GM21367 (cell line): ENCODE results near the gene GRAMD4.
"Not testable (repeated sequence)": the region's sequence is repeated elsewhere in the genome, so short reads cannot be mapped to it uniquely, and the experiment has no call there.

Experiments used
- ATAC-seq: cut with Tn5 transposase; IDR thresholded peaks from one replicate; pipeline ENCODE4 v1.9.1; 2021; ENCODE audit not compliant: unreplicated experiment

Gene GRAMD4

DNA sequence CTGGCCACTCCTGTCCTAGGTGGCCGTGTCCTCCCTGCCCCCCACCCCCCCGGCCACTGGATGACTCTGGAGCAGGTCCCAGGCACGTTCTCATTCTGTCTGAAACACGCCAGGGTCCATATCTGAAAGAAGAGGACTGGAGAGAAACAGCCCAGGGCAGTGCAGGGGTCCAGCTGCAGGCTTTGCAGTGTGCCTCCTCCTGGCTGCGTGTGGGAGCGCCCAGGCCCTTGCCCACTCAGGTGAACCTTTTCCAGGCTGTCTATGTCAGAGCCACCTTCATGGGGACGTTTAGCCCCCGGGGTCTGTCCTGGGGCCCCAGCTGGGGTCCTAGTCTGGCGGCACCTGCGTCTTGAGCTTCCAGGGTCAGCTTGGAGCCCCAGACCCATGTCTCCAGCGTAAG lies 15.6 kb downstream of the GRAMD4 start:
- no peak for ATAC-seq

DNA sequence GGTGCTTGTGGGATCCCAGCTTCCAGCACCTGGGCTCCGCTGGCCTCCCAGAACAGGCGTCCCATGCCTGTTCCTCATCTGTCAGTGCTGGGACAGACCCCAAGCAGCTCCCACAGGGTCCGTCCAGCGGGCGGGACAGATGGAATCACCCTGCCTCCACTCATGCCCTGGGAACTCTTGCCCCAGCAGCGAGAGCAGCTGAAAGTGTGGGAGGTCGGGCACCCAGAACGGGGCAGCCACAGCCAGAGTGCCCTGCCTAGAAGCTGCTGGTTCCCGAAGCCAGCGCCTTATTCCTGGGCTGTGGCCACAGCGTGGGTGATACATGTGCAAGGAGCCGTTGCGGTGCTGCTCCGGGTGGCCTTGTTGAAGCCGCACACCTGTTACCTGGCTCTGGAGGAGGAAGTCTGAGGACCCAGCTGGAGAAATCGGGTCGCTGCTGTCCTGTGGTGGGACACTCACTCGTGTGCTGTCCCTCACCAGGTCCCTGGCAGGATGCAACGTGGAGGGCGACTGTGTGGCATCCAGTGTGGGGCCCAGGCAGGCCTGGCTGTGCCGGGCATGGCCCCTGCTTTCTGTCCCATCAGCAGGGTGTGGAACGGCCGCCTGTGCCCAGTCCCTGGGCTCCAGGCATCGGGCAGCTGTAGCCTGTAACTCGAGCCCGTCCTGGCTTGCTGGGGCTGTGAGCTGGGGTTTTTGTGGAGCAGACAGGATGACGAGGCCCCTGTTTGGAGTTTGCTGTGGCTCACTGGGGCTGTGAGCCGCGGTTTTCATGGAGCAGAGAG lies 16.2 kb downstream of the GRAMD4 start:
- ATAC-seq: no peak

DNA sequence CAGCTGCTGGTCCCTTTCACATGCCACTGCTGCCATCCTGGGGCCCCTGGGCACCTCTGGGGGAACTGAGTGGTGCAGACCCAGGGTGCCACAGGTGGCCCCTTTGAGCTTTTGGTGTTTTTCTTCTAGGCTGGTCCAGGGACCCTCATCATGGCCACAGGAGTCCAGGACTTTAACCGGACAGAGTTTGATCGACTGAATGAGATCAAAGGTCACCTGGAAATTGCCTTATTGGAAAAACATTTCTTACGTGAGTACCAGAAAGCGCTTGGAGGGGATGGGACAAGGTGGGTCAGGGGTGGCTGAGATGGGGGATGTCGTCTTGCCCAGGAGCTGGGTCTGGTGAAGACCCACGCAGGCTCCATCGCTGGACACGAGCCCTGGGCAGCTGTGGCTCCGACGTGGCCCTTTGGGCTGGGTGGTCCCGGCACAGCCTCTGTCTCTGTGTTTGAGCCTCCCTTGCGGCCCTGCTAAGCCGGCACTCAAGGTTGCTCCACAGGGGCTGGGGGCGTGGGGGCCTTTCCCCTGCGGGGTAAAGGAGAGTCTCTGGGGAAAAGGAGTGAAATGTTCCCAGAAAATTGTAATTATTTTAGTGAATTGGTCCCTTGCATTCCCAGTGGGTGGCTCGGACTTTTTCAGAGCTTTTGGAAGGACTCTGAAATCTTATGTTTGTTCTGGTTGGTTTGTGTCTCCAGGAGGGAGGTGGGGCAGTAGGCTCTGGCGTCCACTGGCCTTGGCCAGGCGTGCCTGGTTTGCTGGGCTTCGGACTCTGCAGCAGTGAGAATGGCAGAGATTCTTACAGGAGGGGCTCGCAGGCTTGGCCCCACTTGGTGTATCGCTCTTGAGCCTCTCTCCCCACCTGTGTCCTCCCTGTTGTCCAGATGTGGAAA lies 17.8 kb downstream of the GRAMD4 start:
- no peak for ATAC-seq

DNA sequence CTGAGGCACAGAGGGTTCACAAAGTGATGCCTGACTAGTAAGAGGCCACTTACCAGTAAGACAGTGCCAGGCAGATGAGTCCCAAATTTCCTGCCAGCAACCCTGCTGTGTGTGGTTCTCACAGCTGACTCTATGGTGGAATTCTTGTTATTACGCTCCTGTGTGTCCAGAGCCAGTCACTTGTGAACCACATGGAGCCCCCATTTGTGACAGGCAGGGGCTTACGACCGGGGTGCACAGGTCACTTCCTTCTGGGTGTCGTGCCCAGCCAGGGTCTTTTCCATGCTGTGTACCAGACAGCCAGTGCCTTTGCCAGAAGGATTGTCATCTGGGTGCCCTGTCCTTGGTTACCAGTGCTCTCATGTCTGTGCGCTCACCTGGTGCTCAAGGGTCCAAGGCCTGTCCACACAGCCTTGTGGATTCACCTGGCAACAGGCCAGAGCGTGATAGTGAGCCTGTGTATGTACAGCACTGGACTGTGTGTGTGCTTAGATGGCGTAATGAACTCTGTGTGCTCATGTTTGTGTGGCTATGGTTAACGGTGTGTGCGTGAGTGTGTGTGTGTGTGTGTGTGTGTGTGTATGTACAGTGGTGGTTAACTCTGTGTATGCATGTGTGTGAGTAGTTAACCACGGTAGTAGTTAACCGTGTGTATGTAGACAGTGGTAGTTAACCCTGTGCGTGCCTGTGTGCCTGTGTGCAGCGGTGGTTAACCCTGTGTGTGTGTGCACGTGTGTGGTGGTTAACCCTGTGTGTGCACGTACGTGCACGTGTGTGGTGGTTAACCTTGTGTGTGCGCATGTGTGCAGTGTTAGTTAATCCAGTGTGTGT lies 18.6 kb downstream of the GRAMD4 start:
- ATAC-seq: no peak

DNA sequence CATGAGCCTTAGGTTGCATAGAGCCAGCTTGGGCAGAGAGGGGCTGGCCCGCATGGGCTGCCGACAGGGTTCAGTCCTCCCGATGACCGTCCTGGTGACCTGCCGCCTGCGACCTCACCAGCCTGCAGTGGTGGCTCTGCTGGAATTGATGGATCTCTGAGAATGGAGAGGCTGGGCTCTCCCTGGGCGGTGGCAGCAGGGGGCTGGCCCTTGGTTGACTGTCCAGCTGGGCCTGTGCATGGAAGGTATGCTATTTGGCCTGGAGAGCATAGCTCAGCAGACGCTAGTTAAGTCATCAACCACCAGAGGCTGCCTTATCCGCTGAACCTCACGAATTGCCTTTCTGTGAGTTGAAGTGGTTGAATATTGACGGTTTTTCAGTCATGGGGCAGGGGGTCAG lies 19.7 kb downstream of the GRAMD4 start:
- no peak for ATAC-seq

DNA sequence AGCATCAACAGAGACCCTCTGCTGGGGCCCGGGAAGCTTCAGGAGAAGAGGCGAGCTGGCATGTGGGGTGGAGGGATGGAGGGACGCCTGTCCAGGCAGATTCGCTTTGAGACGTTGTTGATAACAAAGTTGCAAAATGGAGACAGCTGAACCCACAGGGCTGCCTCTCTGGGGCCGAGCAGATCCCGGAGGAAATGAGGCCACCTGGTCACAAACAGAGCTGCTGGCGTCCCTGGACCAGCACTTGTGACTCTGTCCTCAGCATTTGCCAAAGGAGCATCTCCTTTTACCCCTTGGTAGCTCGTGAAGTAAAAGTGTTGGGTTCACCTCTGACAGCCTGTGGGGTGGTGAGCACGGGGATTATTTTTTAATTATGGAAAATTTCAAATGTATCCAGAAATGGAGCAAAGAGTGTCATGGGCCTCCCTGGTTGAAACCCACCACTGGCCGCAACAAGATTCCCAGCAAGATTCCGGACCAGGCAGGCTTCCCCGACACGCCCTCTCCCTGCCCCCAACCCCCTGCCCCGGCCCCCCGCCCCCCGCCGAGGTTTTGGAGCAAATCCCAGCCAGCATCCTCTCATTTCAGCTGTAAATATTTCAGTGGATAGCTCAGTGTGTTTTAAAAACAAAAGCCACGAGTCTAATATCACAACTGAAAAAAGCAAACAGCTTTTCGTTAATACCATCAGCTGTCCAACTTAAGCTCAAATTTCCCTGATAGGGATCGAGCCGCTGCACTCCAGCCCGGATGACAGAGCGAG lies 20.3 kb downstream of the GRAMD4 start:
- ATAC-seq: no peak

DNA sequence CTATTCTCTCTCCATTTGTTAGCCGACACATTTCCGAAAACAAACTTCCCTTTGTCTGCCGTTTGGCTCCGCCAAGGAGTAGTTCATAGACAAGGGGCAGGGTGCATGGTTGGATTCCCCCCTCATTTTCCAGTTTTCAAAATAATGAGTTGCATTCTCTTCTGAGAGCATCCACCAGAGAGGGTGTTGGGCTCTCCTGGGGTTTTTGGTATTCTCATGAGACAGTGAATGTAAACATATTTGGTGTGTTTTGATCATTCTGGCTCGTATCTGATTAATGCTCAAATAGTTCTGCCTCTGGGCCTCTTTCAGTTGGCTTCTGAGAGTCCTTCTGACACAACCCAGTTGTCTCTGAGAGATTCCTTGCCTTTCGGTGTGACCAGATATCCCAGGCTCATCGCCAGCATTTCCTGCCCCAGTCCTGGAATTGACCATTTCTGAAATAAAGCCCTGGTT lies 21.7 kb downstream of the GRAMD4 start:
- no peak for ATAC-seq

DNA sequence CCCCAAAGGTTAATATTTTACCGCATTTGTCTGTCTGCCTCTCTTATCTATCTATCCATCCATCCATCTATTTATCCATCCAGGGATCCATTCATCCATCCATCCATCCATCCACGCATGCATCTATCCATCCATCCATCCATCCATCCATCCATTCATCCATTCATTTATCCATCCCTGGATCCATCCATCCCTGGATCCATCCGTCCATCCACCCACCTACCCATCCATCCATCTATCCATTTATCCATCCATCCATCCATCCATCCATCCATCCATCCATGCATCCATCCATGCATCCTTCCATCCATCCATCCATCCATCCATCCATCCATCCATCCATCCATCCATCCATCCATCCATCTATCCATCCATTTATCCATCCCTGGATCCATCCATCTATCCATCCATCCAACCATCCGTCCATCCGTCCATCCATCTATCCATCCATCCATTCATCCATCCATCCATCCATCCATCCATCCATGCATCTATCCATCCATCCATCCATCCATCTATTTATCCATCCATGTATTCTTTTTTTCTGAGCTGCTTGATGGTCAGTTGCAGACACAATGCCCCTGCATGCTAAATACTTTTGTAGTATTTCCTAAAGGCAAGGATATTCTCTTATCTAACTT lies 22.8 kb downstream of the GRAMD4 start:
- not testable (repeated sequence) for ATAC-seq

DNA sequence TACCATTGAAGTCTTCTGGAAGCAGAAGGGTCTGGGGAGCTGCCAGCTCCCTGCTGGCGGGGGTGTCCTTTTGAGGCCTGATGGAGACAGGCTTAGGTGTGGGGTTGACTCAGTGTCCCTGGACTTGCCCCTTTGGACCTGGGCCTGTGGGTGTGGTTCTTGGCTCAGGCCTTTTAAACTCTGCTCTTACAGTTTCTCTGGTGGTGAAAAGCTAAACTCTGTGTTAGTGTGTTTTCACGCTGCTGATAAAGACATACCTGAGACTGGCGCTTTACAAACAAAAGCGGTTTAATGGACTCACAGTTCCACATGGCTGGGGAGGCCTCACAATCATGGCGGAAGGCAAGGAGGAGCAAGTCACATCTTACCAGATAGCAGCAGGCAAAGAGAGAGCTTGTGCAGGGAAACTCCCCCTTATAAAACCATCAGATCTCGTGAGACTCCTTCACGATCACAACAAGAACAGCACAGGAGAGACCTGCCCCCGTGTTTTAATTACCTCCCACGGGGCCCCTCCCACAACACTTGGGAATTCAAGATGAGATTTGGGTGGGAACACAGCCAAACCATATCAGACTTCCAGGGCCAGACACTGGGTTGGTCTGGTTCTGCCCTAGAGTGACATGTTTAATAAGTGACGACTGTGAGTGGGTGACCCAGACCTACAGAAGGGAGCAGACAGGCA lies 26.5 kb downstream of the GRAMD4 start:
- no peak for ATAC-seq

DNA sequence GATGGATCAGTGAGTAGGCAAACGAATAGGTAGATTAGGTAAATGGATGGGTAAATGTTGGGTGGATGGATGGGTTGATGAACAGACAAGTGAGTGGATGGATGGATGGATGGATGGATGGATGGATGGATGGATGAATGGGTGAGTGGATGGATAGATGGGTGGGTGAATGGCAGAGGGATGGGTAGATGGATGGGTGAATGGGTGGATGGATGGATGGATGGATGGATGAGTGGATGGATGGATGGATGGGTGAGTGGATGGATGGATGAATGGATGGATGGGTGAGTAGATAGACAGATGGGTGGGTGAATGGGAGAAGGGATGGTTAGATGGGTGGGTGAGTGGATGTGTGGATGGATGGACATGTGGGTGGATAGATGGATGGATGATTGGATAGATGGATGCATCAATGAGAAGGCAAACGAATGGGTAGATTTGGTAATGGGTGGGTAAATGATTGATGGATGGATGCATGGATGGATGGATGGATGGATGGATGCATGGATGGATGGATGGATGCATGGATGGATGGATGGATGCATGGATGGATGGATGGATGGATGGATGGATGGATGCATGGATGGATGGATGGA lies 28.1 kb downstream of the GRAMD4 start:
- not testable (repeated sequence) for ATAC-seq

DNA sequence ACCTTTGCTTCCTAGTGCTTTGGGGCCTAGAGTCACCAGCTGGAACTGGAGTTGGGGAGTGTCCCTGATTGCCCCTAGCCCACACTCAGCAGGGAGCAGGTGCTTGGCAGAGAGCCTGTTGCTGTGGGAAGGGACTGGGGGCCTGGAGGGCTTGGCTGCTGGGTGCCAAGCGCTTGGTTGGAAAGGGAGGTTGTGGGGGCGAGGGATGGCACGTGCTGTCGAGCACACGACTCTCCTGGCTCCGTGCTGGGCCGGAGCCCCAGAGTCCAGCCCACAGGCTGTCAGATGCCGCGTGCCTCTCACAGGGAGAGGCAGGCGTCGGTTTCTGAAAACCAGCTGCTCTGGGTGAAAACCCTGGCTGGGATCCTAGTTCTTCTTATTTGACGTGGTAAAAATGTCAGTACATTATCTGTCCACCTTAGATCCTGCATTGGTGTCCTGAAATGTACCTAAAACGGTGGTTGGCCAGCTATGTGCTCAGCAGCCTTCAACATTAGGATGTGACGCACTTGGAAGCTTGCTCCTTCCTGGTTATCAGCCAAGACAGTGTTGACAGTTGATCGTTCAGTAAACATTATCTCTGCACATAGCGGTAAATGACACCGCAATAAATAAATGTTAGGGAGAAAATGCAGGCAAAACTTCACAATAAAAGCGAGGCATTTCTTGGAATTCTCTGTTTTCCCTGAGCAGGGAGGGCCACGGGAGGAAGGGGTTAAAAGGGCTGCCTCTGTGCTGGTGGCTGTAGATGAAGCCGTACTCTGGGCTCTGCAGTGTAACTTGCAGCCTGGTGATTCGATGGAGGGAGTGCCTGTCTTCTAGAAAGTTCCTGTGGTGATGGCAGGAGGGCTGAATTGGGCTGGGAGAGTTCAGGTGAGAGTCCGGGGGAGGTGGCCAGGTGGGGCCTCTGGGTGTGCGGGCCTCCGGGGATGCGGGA lies 29.2 kb downstream of the GRAMD4 start:
- ATAC-seq: no peak

DNA sequence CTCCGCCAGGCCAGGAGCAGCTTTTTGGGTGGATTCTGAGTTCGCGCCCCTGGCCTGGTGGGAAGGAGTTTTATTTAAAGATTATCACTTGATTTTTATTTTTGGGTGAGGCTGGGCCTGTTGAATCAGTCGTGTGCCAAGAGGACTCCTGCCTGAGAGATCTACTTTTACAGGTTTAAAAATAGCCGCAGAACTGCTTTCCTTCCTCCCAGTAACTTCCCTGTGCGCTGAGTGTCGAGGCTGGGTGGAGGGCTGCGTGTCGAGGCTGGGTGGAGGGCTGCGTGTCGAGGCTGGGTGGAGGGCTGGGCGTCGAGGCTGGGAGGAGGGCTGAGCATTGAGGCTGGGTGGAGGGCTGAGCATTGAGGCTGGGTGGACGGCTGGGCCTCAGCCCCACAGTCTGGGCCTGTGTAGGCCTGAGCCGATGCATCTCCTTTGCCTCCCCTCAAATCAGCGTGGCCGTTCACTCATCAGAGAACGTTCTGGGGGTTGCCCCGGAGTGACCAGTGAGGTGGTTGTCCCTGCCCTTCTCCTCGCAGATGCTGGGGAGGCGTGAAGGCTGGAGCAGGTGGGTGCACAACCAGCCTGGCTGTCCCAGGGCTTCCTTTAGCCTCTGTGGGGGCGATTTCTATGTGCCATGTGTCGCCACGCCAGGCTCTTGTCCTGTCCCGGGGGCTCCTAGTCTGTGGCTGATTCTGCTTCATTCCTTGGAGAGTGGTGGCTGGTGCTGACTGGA lies 30.1 kb downstream of the GRAMD4 start:
- ATAC-seq: no peak

DNA sequence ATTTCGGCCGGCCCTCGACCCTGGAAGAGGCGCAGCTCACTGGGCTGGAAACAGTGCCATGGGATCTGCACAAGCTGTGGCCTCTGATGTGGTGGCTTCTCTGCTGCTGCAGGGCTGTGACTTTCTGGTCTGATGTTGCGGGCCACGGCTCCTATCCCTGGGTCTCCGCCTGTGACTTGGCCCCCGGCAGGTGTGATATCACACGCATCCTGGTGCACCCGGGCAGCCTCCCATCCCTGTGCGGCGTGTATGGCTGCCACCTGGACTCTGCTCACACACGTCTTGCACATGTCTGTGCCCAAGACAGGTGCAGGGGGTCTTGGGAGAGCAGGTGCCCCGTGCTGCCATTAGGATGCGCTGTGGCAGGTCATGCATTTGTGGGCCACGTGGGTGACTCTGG lies 31.1 kb downstream of the GRAMD4 start:
- ATAC-seq: no peak

DNA sequence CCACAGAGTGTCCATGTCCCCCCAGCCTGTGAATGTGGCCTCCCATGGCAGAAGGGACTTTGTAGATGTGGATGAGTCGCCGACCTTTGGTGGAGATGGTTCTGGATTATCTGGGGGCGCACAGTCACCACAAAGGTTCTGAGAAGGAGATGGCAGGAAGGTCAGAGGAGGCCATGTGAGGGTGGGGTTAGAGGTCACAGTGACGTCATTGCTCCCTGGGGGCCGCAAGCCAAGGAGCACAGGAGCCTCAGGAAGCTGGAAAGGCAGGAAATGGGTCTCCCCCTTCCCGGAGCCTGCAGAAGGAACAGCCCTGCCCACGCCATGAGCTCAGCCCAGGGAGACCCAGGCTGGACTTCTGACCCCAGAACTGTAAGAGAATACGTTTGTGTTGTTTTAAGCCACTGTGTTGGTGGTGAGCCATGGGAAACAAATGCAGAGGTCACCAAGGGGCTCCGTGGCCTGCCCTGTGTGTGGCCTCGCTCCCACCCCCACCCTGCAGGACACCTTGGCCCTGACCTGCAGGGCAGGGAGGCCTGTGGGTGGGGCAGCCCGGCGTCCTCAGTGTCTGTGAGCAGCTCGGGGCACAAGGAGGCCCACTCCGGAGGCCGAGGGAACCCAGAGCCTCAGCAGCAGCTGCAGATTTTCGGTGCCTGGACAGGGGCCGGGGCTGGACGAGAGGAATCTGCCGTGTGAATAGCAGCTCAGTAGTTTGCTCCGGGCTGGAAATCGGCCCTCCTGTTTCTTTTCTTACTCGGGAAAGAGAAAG lies 32.1 kb downstream of the GRAMD4 start:
- no peak for ATAC-seq

DNA sequence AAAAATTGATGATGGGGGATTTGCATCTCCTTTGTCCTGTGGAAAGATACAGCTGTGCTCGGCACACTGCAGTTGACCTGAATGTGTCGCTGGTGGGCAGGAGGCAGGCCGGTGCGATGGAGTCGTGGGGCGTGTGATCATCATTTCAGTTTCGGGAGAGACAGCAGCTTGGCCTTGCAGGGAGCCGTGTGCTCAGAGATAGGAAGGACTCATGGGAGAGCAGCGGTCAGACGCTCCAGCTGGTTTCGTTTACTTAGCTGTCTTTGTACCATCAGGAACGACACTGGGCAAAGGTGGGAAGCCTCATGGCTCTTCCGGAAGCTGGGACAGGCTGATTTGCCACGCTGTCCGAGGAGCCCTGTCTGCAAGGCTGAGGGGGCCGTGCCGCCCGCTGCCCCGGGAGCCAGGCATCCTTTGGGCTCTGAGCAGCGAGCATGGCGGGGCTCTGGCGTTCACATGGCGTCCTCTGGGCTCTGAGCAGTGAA lies 32.7 kb downstream of the GRAMD4 start:
- ATAC-seq: no peak

DNA sequence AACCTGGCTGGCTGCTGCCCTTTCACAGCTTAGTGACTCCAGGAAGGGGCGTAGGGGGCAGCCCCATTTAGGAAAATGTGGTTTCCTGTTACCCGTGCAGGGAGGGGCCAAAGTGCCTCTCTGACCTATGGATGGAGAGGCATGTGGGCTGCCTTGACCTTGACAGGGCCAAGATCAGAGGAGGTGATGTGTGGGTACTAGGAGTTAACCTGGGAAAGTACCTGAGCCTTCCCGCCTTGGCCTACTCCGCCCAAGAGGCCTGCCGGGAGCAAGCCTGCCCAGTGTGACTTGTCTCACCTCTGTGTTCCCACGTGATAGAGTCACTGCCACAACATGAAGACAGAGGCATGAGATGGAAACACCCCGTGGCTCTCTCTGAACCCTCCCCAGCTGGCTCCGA lies 33.4 kb downstream of the GRAMD4 start:
- no peak for ATAC-seq
